H1 (cell line): ENCODE results near the gene SHROOM2. TPM values are rescaled to one million over a fixed set of nuclear protein-coding genes. Genes with fewer than 3 reads are reported as not detected.

ENCODE experiments used
- CTCF ChIA-PET: fragments of 300-600 bp; sonication (Branson Sonifier 250); formaldehyde crosslinking; loops from one replicate; lab custom pipeline; 2021; ENCODE audit not compliant: partially characterized antibody; lab: Charles Lee
- POLR2A ChIA-PET: fragments of 300-600 bp; sonication (Branson Sonifier 250); formaldehyde crosslinking; loops from one replicate; lab custom pipeline; 2021; ENCODE audit warnings: inconsistent platforms; ENCODE audit not compliant: partially characterized antibody; lab: Charles Lee
- DNase-seq, 2 experiments: peaks; one replicate each; pipeline versions ENCODE4 v3.0.0 to v3.0.0-alpha.2; 2010 to 2022; ENCODE audit warnings: low spot score in 2 of 2, low read depth in 1 of 2, mixed read lengths in 1 of 2
- FAIRE-seq: peaks from 2 replicates; lab custom pipeline; 2011; peaks lifted over from hg19 to GRCh38; lab: Jason Lieb, UNC
- H2AFZ ChIP-seq: 2 replicates; pipeline ENCODE4 v1.8.1; 2012; ENCODE audit warnings: low read length, inconsistent platforms
- H2AK5ac ChIP-seq: 2 replicates; pipeline ENCODE4 v1.6.1; 2013; ENCODE audit warnings: low read depth, low read length
- H2BK120ac ChIP-seq: replicated peaks from 2 replicates; pipeline ENCODE3; 2013; ENCODE audit warnings: low read depth, low read length, inconsistent platforms
- H2BK12ac ChIP-seq: 2 replicates; pipeline ENCODE4 v1.6.1; 2013; ENCODE audit warnings: low read depth, low read length
- H2BK15ac ChIP-seq: 2 replicates; pipeline ENCODE4 v1.6.1; 2013; ENCODE audit warnings: low read length
- H2BK20ac ChIP-seq: 2 replicates; pipeline ENCODE4 v1.6.1; 2013; ENCODE audit warnings: low read length
- H2BK5ac ChIP-seq: 2 replicates; pipeline ENCODE4 v1.6.1; 2013; ENCODE audit warnings: low read depth, low read length
- H3K14ac ChIP-seq: 2 replicates; pipeline ENCODE4 v1.6.1; 2013; ENCODE audit warnings: inconsistent platforms; ENCODE audit not compliant: insufficient read length
- H3K18ac ChIP-seq: 2 replicates; pipeline ENCODE4 v1.6.1; 2013; ENCODE audit warnings: low read length; ENCODE audit errors: extremely low read depth
- H3K23ac ChIP-seq: 2 replicates; pipeline ENCODE4 v1.6.1; 2013; ENCODE audit warnings: inconsistent platforms; ENCODE audit not compliant: insufficient read length
- H3K23me2 ChIP-seq: 2 replicates; pipeline ENCODE4 v1.6.1; 2013; ENCODE audit warnings: low read depth, low read length
- H3K27ac ChIP-seq: 2 replicates; pipeline ENCODE4 v1.6.1; 2011; ENCODE audit warnings: low read depth, low read length, inconsistent platforms
- H3K27me3 ChIP-seq, 4 experiments: replicated peaks in 1 of 4; 1 replicate in 1 of 4; 2 replicates in 3 of 4; pipeline versions ENCODE4 v1.6.1 to v1.8.1; 2011 to 2013; ENCODE audit warnings: low read length in 3 of 4, mild to moderate bottlenecking in 3 of 4, inconsistent platforms in 2 of 4, mixed read lengths in 2 of 4, moderate library complexity in 1 of 4; ENCODE audit not compliant: control insufficient read depth in 3 of 4, insufficient read depth in 3 of 4; ENCODE audit errors: extremely low read depth in 1 of 4
- H3K36me3 ChIP-seq, 4 experiments: 2 replicates each; pipeline versions ENCODE4 v1.6.1 to v1.8.1; 2011 to 2013; ENCODE audit warnings: mild to moderate bottlenecking in 4 of 4, low read length in 3 of 4, moderate library complexity in 2 of 4, control low read depth in 1 of 4, inconsistent platforms in 1 of 4; ENCODE audit not compliant: insufficient read depth in 4 of 4, control insufficient read depth in 2 of 4
- H3K4ac ChIP-seq: replicated peaks from 2 replicates; pipeline ENCODE3; 2013; ENCODE audit warnings: low read length, low read depth, mixed read lengths, inconsistent platforms; ENCODE audit not compliant: insufficient read length
- H3K4me1 ChIP-seq, 4 experiments: replicated peaks in 1 of 4; 1 replicate in 1 of 4; 2 replicates in 3 of 4; pipeline versions ENCODE4 v1.6.1 to v1.8.1; 2011 to 2013; ENCODE audit warnings: low read length in 3 of 4, inconsistent platforms in 2 of 4, mixed read lengths in 1 of 4; ENCODE audit not compliant: insufficient read depth in 4 of 4, control insufficient read depth in 3 of 4
- H3K4me2 ChIP-seq, 2 experiments: 2 replicates each; pipeline versions ENCODE4 v1.6.1 to v1.8.1; 2011 to 2013; ENCODE audit warnings: low read depth in 2 of 2, low read length in 2 of 2, control low read depth in 1 of 2, inconsistent platforms in 1 of 2, mild to moderate bottlenecking in 1 of 2; ENCODE audit not compliant: insufficient read depth in 1 of 2
- H3K4me3 ChIP-seq, 4 experiments: fragments of 200-600, 300-600 bp in 1 of 4; sonication (generic), shearing (Covaris generic), sonication (Bioruptor Twin) in 1 of 4; 2 replicates each; pipeline versions ENCODE4 v1.5.1 to v1.8.1; 2011 to 2016; ENCODE audit warnings: low read length in 4 of 4, low read depth in 3 of 4, control low read depth in 2 of 4, inconsistent platforms in 2 of 4, mild to moderate bottlenecking in 2 of 4, mixed read lengths in 1 of 4, moderate library complexity in 1 of 4; ENCODE audit not compliant: insufficient read depth in 2 of 4; ENCODE audit errors: extremely low read depth in 1 of 4
- H3K56ac ChIP-seq: replicated peaks from 2 replicates; pipeline ENCODE3; 2013; ENCODE audit warnings: low read depth, mild to moderate bottlenecking, mixed read lengths, low read length, inconsistent platforms; ENCODE audit not compliant: insufficient read length
- H3K79me1 ChIP-seq: 2 replicates; pipeline ENCODE4 v1.6.1; 2013; ENCODE audit warnings: low read depth, low read length, control low read depth
- H3K79me2 ChIP-seq, 2 experiments: 2 replicates each; pipeline versions ENCODE4 v1.6.1 to v1.8.1; 2012 to 2013; ENCODE audit warnings: low read length in 2 of 2, mild to moderate bottlenecking in 2 of 2, inconsistent platforms in 1 of 2; ENCODE audit not compliant: insufficient read depth in 2 of 2, control insufficient read depth in 1 of 2
- H3K9ac ChIP-seq, 4 experiments: replicated peaks in 1 of 4; 1 replicate in 1 of 4; 2 replicates in 3 of 4; pipeline versions ENCODE4 v1.6.1 to v1.8.1; 2011 to 2013; ENCODE audit warnings: low read depth in 3 of 4, low read length in 3 of 4, control low read depth in 2 of 4, mild to moderate bottlenecking in 2 of 4, moderate library complexity in 2 of 4, inconsistent platforms in 1 of 4; ENCODE audit errors: extremely low read depth in 1 of 4
- H3K9me3 ChIP-seq, 2 experiments: 2 replicates each; pipeline versions ENCODE4 v1.6.1 to v1.8.1; 2012 to 2013; ENCODE audit warnings: mild to moderate bottlenecking in 2 of 2, moderate library complexity in 2 of 2, control low read depth in 1 of 2, inconsistent platforms in 1 of 2, low read depth in 1 of 2, low read length in 1 of 2, mixed read lengths in 1 of 2; ENCODE audit not compliant: insufficient read depth in 2 of 2
- H4K20me1 ChIP-seq, 2 experiments: replicated peaks in 1 of 2; 2 replicates each; pipeline versions ENCODE3 to v1.8.1; 2011 to 2013; ENCODE audit warnings: inconsistent platforms in 2 of 2, low read length in 2 of 2, mild to moderate bottlenecking in 1 of 2; ENCODE audit not compliant: insufficient read depth in 2 of 2, control insufficient read depth in 1 of 2
- H4K5ac ChIP-seq: 2 replicates; pipeline ENCODE4 v1.6.1; 2013; ENCODE audit warnings: low read length, low read depth, mixed read lengths, inconsistent platforms; ENCODE audit not compliant: insufficient read length
- H4K8ac ChIP-seq: 2 replicates; pipeline ENCODE4 v1.8.0; 2013; ENCODE audit warnings: mild to moderate bottlenecking, moderate library complexity, low read length, inconsistent platforms; ENCODE audit not compliant: insufficient read depth; ENCODE audit errors: extremely low read depth
- H4K91ac ChIP-seq: replicated peaks from 2 replicates; pipeline ENCODE3; 2013; ENCODE audit warnings: low read length, mixed read lengths, inconsistent platforms; ENCODE audit not compliant: insufficient read length
- EZH2 ChIP-seq: fragments of 200-600 bp; sonication (generic); IDR thresholded peaks from 2 replicates; pipeline ENCODE4 v1.7.1; 2012; ENCODE audit warnings: low read depth, mild to moderate bottlenecking, moderate library complexity, low read length, inconsistent platforms; ENCODE audit not compliant: severe bottlenecking
- GABPA ChIP-seq: IDR thresholded peaks from 2 replicates; pipeline ENCODE4 v1.6.1; 2011; ENCODE audit warnings: mild to moderate bottlenecking, low read length, moderate library complexity, borderline replicate concordance; ENCODE audit not compliant: insufficient read depth
- MAFK ChIP-seq: IDR thresholded peaks from 2 replicates; pipeline ENCODE4 v1.6.1; 2012; ENCODE audit warnings: low read depth, mild to moderate bottlenecking, improper control_type of control experiment, low read length
- POLR2AphosphoS5 ChIP-seq: IDR thresholded peaks from 2 replicates; pipeline ENCODE4 v1.6.1; 2011; ENCODE audit warnings: low read depth, low read length
- SRF ChIP-seq: IDR thresholded peaks from 2 replicates; pipeline ENCODE4 v1.6.1; 2011; ENCODE audit warnings: mild to moderate bottlenecking, low read depth, low read length, moderate library complexity
- whole genome bisulfite sequencing, 2 experiments: shearing (Covaris generic) in 1 of 2; methylation state at CpG; one replicate each; pipeline versions ENCODE4 v1.1.6 to v1.1.7; 2013 to 2015; ENCODE audit warnings: low lambda C conversion rate in 2 of 2, mixed read lengths in 2 of 2, inconsistent platforms in 1 of 2, low coverage in 1 of 2, missing lambda C conversion rate in 1 of 2; ENCODE audit not compliant: insufficient replicate concordance in 2 of 2, insufficient coverage in 1 of 2, insufficient read length in 1 of 2; ENCODE audit errors: extremely low coverage in 1 of 2, missing lambda C conversion rate in 1 of 2; 5-methylcytosine and 5-hydroxymethylcytosine counted together
- polyA plus RNA-seq, 7 experiments: library from polyadenylated mRNA; depleted of rRNA in 3 of 7; stranded (reverse) in 5 of 7; unstranded in 2 of 7; fragments of >200 nt in 5 of 7; fragments of 200-250 nt in 2 of 7; gene quantifications; 1 replicate in 5 of 7; 2 replicates in 1 of 7; 4 replicates in 1 of 7; pipeline versions ENCODE4 v1.2.1 to v1.2.3, GENCODE V29; 2011 to 2013; ENCODE audit warnings: missing spikeins in 2 of 7, mixed read lengths in 2 of 7
- total RNA-seq: library from RNA; stranded (reverse); fragmentation: NEBNext Ultra II Directional; extraction: Animal tissue kit (Norgen Biotek cat#: 25700); gene quantifications from 2 replicates; pipeline ENCODE4 v1.2.1, GENCODE V29; 2021

SHROOM2 gene
- total and polyA plus RNA-seq, 2 of the 8 experiments (the other 6 are each of a cell fraction or from before 2014, with no cell fraction given) = 3.4 to 14.2 TPM

- DNase-seq = no peak
- no peak for TF ChIP-seq MAFK
- TF ChIP-seq GABPA = no peak
- no peak for TF ChIP-seq SRF
- no peak for TF ChIP-seq POLR2AphosphoS5
- no peak for TF ChIP-seq EZH2
- no peaks in the 10 kb centered on the region for H3K27me3 ChIP-seq
- H3K23ac ChIP-seq = no peak overlapping the region
- CTCF ChIA-PET = no interaction called here
- H3K27ac ChIP-seq = no peak overlapping the region
- no peak overlapping the region for H3K4me3 ChIP-seq
- POLR2A ChIA-PET = no interaction called here
- WGBS, 2 experiments = 93% methylated on average over 2 of the region's 2 CpGs; no CpG with 5 or more reads in 1 of the 2 experiments
- no peaks in the 10 kb centered on the region for H3K4me1 ChIP-seq
- no peak overlapping the region for H2BK120ac ChIP-seq
- no peak overlapping the region for H2BK12ac ChIP-seq
- no peak for FAIRE-seq
- H2AFZ ChIP-seq = no peak overlapping the region
- H3K9ac ChIP-seq = no peak overlapping the region
- H2AK5ac ChIP-seq = no peak overlapping the region
- no peaks in the 10 kb centered on the region for H3K79me2 ChIP-seq
- H3K36me3 ChIP-seq = peaks cover 0 to 5% (median 0%) of the 10 kb centered on the region in 4 experiments; a peak in 2 of 8 replicates
- no peak overlapping the region for H3K4me2 ChIP-seq
- no peak overlapping the region for H4K91ac ChIP-seq
- H2BK15ac ChIP-seq = no peak overlapping the region
- no peak overlapping the region for H4K5ac ChIP-seq
- H3K79me1 ChIP-seq = no peaks in the 10 kb centered on the region
- no peak overlapping the region for H2BK5ac ChIP-seq
- H4K20me1 ChIP-seq = no peaks in the 10 kb centered on the region
- peaks cover 5 to 9% of the 10 kb centered on the region in 2 experiments; a peak in 2 of 4 replicates for H3K9me3 ChIP-seq
- H3K4ac ChIP-seq = no peak overlapping the region
- H2BK20ac ChIP-seq = no peak overlapping the region
- no peak overlapping the region for H3K14ac ChIP-seq
- no peaks in the 10 kb centered on the region for H3K23me2 ChIP-seq
- H4K8ac ChIP-seq = no peak overlapping the region
- H3K56ac ChIP-seq = no peak overlapping the region
- H3K18ac ChIP-seq = no peak overlapping the region
These were observed 167.2 kb downstream of the SHROOM2 start for GRCh38 chrX:9953396-9953795.
